Left renal pelvis (tissue), 4 donors: Measurements from ENCODE around the gene ADAMTS15. TPM values are rescaled to one million over a fixed set of nuclear protein-coding genes. Genes with fewer than 3 reads are reported as not detected.
A peak's percentile ranks its signal among the peaks of the same experiment; 100 is the strongest.

ENCODE experiments used
- DNase-seq, 4 donors: peaks; one replicate each; pipeline ENCODE4 v3.0.0-alpha.2; 2013; ENCODE audit warnings: low read depth in 4 of 4, low spot score in 3 of 4
- polyA plus RNA-seq, 4 donors: library from polyadenylated mRNA; unstranded; fragments of 120-200 nt; gene quantifications; one replicate each; pipeline ENCODE4 v1.2.1, GENCODE V29; 2013; ENCODE audit not compliant: insufficient read length in 4 of 4

The ADAMTS15 gene
- polyA plus RNA-seq, 4 donors = 41.4 to 65.1 (median 58.8) TPM

DNA sequence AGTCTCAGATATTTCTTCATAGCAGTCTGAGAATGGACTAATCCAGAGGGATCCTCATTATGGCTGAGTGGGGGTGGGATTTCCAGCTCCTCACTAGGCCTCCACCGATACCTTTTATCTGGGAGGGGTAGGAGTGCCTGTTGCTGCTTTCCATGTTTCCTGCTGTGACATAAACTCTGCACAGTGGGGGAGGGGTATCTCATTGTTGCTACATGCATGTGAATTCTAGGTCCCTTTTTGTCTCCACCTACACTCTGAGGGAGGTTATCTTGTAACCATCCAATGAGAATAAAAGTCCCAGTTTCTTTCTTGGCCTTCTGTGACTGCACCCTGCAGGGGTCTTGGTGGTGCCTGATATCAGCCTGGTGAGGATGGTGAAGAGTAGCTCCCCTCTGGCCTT, 60.5 kb downstream of the ADAMTS15 start:
- no peak for DNase-seq

DNA sequence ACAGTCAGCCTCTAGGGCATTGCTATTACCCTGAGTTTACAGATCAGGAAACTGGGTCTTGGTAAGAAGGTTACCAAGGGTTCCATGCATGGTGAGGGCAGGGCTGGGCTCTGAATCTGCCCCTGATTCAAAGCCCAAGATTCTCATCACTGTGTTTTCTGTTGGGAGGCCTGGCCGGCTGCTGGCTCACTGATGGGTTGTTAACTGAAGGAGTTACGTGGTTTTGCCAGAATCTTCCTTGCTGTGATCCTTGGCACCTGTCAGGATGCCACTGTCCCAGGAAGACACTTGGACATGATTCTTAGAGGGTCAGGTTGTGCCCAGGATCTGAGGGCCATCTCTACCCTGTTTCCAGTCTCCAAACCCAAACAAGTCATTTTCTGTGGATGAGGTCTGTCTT, 61.5 kb downstream of the ADAMTS15 start:
- no peak for DNase-seq

DNA sequence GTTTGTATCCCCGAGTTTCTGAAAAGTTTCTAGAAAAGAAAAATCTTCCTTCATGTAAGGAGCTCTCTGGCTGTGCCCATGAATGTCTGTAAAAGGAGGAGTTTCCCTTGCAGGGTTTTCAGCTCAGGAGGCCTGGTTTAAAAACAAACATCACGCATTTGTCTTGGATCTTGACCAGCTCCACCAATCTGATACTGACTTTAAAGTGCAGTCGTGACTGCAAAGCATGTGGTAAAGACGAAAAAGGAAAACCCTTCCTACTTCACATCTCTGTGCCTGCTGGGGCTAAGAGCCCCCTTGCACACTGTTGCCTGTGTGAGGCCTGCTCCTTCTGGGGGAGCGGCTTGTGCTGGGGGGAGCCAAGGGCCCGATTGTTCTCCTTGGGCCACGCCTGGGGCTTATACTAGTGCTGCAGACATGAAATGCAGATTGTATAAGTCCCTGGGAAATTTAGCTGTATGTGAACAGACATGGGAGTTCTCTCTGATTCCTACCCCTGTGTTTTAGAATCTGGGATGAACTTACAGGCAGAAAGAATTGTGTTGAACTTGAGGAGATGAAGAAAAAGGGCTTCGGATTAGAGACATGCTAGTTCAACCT, 62.1 kb downstream of the ADAMTS15 start:
- DNase-seq = no peak

DNA sequence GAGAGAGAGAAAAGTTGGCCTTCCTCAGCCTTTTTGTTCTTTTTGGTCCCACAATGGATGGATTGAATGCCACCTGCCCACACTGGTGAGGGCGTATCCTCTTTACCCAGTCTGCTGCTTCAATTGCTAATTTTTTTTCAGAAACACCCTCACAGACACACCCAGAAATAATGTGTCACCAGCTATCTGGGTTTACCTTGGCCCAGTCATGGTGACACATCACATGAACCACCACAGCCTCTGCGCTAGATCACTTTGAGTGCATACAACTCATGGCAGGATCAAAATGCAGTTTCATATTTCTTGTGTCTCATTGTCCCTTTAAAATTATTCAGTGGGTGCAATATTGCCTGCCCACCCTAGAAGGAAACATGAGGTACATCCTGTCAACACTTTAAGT, 63.3 kb downstream of the ADAMTS15 start:
- DNase-seq = no peak

DNA sequence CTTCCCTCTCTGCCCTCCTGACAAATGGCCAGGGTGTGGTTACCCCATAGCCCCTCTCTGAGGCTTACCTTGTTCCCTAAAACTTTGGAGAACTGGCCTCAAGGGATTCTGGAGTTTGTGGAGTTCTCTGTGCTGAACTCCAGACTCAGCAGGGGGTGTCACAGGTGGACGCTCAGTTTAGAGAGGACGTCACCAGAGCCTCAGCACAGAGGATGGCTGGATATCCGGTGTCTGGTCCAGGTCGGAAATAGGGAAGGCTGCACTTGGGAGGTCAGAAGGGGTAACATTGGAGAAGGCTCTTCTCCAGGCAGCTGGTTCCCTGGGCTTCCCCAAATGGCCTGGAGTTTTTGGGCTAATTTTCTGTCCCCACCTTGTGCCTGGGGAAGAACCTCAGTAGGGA, 64.2 kb downstream of the ADAMTS15 start:
- no peak for DNase-seq

DNA sequence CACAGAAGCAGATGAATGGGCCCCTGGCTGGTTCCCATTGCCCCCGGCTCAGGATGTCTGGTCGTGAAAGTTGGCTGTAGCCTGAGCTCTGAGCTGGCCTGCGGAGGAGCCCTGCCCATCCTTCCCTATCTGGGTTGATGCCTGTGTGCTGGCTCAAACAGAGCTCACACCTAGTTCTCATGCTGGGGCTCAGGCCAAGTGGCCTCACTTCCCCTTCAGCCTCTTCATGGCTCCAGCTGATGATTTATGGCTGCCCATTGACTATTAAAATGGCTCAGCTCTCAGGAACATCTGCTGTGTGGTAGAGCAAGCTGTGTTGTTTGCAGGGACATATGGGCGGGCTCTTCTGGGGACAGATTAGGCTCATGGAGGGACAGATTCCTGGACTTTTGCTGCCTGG, 64.7 kb downstream of the ADAMTS15 start:
- no peak for DNase-seq

DNA sequence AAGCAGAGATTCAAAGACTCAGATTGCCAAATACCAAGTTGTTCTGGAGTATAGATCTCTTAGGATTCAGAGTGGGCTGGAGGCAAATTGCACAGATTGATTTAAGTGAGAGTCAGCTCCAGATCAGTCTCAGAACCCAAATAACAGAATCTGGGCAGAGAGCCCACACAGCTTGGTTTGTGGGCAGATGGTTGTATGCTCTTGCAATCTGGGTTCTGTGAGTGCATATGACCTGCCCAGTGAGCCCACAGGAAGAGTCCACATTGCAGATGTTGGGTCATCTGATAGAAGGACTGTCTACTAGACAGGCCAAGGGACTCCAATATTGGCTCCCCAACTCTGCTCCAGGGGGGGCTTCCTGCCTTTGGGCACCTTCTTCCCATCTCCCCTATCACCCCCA, 65.9 kb downstream of the ADAMTS15 start:
- DNase-seq = no peak

DNA sequence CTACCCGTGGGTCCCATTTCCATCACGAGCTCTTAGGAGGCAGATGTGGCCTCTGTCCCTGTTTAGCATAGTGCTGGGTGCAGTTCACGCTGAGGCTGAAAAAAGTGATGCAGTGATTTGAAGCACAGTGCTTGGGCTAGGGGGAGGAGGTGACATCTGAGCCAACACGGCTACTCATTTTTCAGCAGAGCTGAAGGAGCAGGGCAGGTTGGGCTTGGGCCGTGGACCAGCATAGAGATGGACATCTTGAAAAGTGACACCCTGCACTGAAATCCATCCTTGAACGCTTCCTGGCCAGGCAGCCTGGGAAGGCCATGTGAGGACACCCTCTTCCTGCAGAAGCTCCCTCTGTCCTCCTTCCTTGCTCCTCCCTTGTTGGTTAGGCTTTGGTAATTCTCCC, 66.4 kb downstream of the ADAMTS15 start:
- DNase-seq = peak in 1 of 4 donors; percentile 46

DNA sequence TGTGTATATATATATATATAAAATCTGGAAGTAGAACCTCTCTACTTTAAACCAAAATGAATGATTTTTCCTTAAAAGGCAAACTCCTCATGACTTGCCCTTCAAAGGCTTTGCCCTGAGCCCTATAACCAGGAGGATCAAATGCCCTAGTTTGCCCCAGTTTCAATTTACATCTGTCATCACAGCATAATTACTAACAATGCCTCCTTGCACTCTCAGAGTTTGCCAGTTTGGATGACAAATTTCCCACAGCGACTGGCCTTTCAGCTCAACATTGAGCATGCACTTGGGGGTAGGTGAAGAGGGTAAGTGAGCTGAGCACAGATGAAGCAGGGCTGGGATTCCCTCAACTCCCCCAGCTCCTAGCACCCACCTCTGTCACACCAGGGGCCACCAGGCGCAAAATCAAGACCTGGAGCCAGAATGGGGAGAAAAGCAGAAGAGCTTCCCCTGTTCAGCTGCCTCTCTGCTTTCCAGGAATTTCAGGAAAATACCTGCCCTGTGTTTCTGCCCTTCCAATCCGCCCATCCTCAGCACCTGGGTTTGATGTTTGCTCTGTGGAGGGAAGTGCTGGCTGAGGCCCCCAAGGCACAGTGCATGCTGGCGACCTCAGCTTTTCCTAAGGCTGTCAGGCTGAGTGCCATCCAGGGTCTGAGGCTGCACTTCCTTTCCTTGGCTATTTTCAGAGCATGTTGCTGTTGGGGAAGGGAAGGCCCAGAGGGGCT, 67.5 kb downstream of the ADAMTS15 start:
- no peak for DNase-seq

DNA sequence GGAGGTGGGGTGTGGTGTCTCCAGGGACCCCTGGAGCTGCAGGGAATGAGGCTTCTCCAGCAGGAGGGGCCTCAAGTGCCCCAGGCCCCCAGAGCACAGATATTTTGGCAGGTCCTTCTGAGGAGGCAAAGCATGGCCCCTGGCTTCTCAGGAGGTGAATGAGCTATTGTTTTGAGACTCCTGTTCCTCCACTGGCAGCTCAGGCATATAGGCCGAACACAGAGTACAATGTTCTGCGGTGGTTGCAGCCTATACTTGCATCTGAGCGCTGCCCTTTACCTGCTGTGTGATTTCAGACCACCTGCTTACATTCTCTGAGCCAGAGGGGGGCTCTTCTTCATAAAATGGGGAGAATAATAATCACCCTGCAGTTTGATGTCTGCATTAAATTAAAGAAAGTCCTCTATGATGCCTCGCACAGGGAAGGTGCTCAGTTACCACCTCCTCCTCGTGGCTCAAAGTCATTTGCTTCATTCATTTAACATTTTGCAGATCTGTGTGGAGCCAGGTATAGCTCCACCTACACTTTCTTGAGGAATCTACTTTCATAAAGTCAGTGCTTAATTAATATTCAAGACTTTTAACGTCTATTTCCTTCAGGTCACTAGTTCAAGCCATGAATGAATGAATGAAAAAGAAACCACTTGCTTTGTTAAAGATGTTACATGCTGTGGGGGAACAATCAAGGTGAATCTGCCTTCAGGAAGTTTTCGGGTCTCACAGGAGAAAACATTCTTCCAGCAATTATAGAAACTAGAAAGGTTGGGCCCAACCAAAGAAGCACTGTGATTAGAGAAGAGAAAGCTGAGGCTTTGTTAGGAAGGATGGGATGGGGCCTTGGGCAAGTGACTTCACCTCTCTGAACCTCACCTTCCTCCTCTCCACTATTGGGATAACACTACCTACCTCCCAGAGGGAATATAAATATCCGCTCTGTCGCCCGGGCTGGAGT, 68.4 kb downstream of the ADAMTS15 start:
- no peak for DNase-seq

DNA sequence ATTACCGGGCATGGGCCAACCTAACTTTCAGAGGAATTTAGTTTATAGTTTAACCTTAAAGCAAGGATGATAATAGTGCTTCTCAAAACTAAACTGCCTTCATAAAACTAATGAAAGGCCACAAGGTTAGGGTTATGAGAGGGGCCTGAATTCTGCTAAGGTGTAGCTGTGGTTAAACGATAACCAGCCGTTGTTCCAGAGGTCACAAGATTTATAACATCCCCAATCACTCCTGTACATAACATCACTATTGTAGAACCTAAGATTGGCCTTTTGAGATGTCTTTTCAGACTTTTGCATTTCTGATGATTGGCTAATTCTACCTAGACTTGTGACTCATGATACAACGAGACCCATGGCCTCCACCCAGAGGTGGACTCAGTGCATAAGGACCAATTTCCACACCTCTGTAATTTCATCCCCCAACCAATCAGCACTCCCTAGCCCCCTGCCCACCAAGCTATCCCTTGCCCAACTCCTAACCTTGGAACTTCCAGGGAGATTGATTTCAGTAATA, 69.8 kb downstream of the ADAMTS15 start:
- no peak for DNase-seq

DNA sequence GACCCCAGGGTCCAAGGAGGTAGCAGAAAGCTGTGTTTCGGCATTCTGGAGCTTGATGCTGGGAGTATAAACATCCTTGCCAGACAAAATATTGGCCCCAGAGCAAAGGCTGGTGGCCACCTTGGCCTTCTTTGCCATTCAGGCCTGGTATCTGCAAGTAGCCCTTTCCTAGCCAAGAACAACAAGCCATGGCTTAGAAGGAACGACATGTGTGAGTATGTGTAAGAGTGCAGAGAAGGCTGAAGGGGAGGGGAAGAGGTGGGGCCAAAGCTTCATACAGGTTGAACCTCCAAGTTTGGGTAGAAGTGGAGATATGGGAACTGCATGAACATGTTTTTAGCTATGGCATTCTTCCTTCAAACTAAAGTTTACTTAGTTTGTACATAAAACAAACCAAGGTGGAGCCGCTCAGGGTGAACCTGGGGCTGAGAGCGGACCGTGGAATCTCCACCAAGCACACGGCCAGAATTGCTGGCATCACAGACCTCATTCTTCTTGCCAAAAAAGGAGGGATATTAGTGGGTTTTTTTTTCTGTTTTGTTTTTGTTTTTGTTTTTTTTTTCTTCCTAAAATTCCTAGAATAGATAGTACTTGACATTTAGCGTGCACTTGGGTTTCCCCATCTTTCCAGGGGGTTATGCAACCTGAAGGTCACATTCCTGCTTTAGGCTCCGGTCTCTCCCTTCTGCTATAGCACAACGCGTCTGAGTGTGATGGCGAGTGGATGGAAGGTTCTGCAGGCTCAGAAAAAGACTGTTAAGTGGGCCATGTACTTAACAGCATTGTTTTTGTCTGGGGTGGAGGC, 70.9 kb downstream of the ADAMTS15 start:
- no peak for DNase-seq

DNA sequence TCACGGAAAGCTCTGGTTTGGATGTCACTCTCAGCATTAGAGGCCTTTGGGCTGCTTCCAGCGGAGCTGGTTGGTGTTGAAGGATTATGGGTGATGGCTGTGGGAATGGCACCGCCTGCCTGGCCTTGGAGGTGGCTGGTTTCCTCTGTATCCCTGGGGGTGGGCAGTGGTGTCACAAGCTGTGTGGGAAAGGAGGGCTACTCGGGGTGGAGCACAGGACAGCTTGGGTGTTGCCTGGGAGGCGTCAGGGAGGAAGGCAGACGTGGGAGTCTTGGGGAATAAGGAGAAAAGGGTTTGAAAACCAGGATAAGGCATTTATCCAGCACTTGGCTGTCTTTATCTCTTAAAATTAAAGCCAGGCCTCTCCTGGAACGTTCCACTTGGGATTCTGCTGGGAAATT, 71.8 kb downstream of the ADAMTS15 start:
- DNase-seq = no peak

DNA sequence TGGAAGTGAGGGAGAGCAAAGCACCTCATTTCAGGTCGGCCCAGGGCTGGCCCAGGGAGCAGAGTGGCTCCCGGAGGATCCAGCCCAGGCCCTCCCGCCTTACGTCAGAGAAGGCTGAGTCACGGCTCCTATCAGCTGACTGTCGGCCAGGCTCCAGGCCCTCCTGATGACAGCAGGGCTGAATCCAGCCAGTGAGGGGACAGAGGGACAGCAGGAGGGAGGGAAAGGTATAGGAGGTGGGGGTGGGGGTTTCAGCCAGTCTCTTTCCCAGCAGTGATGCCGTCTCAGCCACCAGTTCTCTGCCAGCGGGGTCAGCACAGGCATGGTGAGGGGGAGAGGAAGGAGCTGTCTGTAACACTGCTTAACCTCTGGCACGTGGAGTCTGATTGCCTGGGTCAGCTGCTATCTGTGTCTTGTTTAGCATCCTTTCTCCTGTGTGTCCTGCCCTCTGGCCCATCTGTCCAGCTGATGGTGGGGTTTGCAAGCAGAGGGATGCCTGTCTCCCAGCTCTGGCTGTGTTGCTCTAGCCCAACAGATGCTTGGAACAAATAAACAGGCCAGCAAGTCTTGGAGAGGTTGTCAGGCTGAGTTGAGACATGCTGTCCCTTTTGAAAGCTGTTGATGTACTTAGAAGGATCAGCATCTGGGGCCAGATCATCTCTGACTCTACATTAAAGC, 74.0 kb downstream of the ADAMTS15 start:
- peak in 1 of 4 donors; percentile 46 for DNase-seq

DNA sequence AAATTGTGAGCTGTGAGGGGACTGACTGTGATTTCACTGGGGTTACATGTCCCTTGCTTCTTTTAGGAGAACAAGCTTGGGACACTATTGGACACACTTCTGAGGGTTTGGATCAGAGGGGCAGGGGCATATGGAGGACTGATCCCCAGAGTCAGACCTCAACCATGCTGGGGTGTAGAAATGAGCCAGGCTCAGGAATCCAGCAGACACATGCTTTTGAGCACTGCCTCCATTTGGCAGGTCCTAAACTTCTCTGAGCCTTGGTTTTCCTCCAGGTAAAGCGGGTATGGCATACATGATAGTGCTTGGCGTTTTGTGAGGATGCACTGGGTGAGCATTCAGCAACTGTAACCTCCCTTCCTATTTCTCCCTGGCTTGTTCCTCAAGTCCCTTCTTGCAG, 74.7 kb downstream of the ADAMTS15 start:
- no peak for DNase-seq

DNA sequence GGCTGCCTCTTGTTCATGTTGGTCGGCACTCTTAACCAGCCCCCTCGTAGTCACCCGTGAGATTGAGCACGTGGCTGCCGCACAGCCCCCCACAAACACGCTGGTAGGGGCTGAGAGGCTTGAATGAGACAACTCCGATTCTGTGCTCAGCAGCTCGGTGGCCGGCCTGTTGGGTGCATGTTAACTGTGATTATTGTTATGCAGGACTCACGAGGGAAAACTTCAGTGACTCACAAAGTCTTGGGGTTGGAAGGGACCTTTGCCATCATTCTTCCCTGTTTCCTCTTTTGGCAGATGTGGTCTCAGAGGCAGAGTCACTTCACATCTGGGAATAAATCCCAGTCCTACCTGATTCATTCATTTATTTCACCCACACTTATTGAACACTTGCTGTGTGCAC, 75.2 kb downstream of the ADAMTS15 start:
- DNase-seq = no peak

DNA sequence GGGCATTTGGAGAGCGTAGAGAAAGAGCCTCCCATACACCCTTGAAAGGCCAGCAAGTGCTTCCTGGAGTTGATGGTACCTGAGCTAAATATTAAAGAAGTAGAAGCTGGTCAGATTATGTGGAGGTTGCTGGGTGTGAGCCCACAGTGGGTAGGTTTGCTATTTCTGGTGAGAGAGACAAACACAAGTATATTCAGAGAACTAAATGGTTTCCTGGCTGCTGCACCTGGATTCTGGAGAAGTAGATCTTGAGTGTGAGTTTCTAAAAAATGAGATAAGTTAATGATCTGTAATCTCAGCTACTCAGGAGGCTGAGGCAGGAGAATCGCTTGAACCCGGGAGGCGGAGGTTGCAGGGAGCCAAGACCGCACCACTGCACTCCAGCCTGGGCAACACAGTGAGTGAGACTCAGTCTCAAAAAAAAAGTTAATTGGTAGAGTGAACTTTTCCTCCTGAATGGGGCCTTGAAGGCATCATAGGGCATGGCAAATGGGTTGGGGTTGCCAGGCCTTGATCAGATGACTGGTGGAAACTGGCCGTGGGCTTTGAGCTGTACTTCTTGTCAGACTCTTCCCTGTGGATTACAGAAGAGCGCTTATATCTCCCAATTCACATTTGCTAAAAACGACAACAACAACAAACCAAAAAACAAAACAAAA, 75.8 kb downstream of the ADAMTS15 start:
- DNase-seq = no peak

DNA sequence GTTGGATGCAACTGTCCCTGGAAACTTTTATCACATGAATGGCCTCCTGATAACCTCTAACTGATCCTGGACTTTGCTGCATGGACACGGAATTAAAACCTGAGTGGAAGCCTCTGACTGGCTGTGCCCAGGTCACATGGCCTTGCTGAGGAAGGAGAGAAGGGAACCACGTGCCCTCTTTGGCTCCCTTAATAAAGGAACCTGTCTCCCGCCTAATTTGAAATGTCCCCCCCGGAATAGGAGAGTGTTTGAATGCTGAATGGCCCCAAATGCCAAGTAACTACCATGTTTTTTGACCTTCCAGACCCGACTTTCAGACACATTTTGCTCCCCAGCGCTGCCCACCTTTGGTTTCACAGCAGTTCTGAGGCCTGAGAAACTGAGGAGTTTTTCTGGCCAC, 76.9 kb downstream of the ADAMTS15 start:
- DNase-seq = no peak
